HepG2 (cell line): ENCODE measurements around the gene CDHR5. TPM values are rescaled to one million over a fixed set of nuclear protein-coding genes. Genes with fewer than 3 reads are reported as not detected.
A peak's percentile ranks its signal among the peaks of the same experiment; 100 is the strongest.

ENCODE experiments used
- BCL6 ChIP-seq: IDR thresholded peaks from 2 replicates; pipeline ENCODE4 v1.6.1; 2016; ENCODE audit warnings: missing genetic modification reagents, missing compliant biosample characterization
- DPF2 ChIP-seq: sonication (generic); formaldehyde crosslinking; IDR thresholded peaks from 2 replicates; pipeline ENCODE4 v1.4.0; 2020; ENCODE audit warnings: mild to moderate bottlenecking, low read depth, missing genetic modification reagents, borderline replicate concordance
- ELF3 ChIP-seq: IDR thresholded peaks from 2 replicates; pipeline ENCODE4 v1.6.1; 2016; ENCODE audit warnings: missing genetic modification reagents, missing compliant biosample characterization
- HNRNPH1 ChIP-seq: fragments of 200-400 bp; formaldehyde crosslinking; optimal IDR thresholded peaks from 2 replicates; pipeline ENCODE3; 2017; ENCODE audit warnings: mild to moderate bottlenecking, low read depth, low read length
- KLF12 ChIP-seq: sonication (generic); formaldehyde crosslinking; IDR thresholded peaks from 2 replicates; pipeline ENCODE4 v1.4.0; 2020; ENCODE audit warnings: missing genetic modification reagents, borderline replicate concordance
- KLF6 ChIP-seq: IDR thresholded peaks from 2 replicates; pipeline ENCODE4 v1.8.0; 2016; ENCODE audit warnings: missing biosample characterization, missing genetic modification reagents
- MAFG ChIP-seq: sonication (generic); formaldehyde crosslinking; IDR thresholded peaks from 2 replicates; pipeline ENCODE4 v1.5.1; 2020; ENCODE audit warnings: mild to moderate bottlenecking, missing genetic modification reagents
- MAX ChIP-seq: IDR thresholded peaks from 2 replicates; pipeline ENCODE4 v1.6.1; 2012; ENCODE audit warnings: inconsistent platforms
- MTA1 ChIP-seq: sonication (generic); formaldehyde crosslinking; IDR thresholded peaks from 2 replicates; pipeline ENCODE4 v1.4.0; 2020; ENCODE audit warnings: missing genetic modification reagents, mild to moderate bottlenecking, borderline replicate concordance
- MXD3 ChIP-seq: IDR thresholded peaks from 2 replicates; pipeline ENCODE4 v1.6.1; 2016; ENCODE audit warnings: mild to moderate bottlenecking, missing biosample characterization, missing genetic modification reagents
- NR2C2 ChIP-seq: sonication (generic); formaldehyde crosslinking; IDR thresholded peaks from 2 replicates; pipeline ENCODE4 v1.4.0; 2020; ENCODE audit warnings: missing genetic modification reagents, mild to moderate bottlenecking, moderate library complexity, borderline replicate concordance
- ZBTB38 ChIP-seq: sonication (generic); formaldehyde crosslinking; IDR thresholded peaks from 2 replicates; pipeline ENCODE4 v1.5.1; 2020; ENCODE audit warnings: mild to moderate bottlenecking, missing genetic modification reagents
- ZFP90 ChIP-seq: sonication (generic); formaldehyde crosslinking; IDR thresholded peaks from 2 replicates; pipeline ENCODE4 v1.8.0; 2022; ENCODE audit warnings: missing genetic modification reagents, mild to moderate bottlenecking, inconsistent platforms, borderline replicate concordance
- ZGPAT ChIP-seq: IDR thresholded peaks from 2 replicates; pipeline ENCODE4 v1.6.1; 2016; ENCODE audit warnings: mild to moderate bottlenecking
- ZNF274 ChIP-seq: sonication (generic); formaldehyde crosslinking; IDR thresholded peaks from 2 replicates; pipeline ENCODE4 v1.5.1; 2020; ENCODE audit warnings: mild to moderate bottlenecking, missing genetic modification reagents
- ZNF30 ChIP-seq: sonication (generic); formaldehyde crosslinking; IDR thresholded peaks from 2 replicates; pipeline ENCODE4 v1.5.0; 2020; ENCODE audit warnings: mild to moderate bottlenecking, missing genetic modification reagents
- ZNF562 ChIP-seq: sonication (generic); formaldehyde crosslinking; IDR thresholded peaks from 2 replicates; pipeline ENCODE4 v1.8.0; 2022; ENCODE audit warnings: missing genetic modification reagents, borderline replicate concordance
- ZNF574 ChIP-seq: sonication (generic); formaldehyde crosslinking; IDR thresholded peaks from 2 replicates; pipeline ENCODE4 v1.4.0; 2020; ENCODE audit warnings: missing genetic modification reagents
- ZNF784 ChIP-seq: sonication (generic); formaldehyde crosslinking; IDR thresholded peaks from 2 replicates; pipeline ENCODE4 v1.5.1; 2020; ENCODE audit warnings: missing genetic modification reagents, mild to moderate bottlenecking, borderline replicate concordance
- polyA plus RNA-seq, 8 experiments: library from polyadenylated mRNA; depleted of rRNA in 3 of 8; stranded (reverse) in 7 of 8; unstranded in 1 of 8; fragments of >200 nt; fragmentation: Illumina TruSeq in 4 of 8; extraction: Trizol in 4 of 8; gene quantifications; 2 replicates each; pipeline versions ENCODE4 v1.2.1 to v1.2.3, GENCODE V29; 2011 to 2016; ENCODE audit warnings: low read depth in 4 of 8, missing spikeins in 1 of 8, mixed read lengths in 1 of 8; ENCODE audit not compliant: insufficient read depth in 1 of 8
- total RNA-seq, 5 experiments: library from RNA; depleted of rRNA; stranded (reverse); fragments of >200 nt; fragmentation: Illumina TruSeq; extraction: Trizol; gene quantifications; 2 replicates each; pipeline ENCODE4 v1.2.3, GENCODE V29; 2016; ENCODE audit warnings: low read depth in 1 of 5

Gene CDHR5
- total and polyA plus RNA-seq, 2 of the 13 experiments (the other 11 are each of a cell fraction or from before 2014, with no cell fraction given) = 0.46 to 0.71 TPM

GRCh38 chr11:575996-576768, 48.6 kb downstream of the CDHR5 start, which contains the start of gene PHRF1 (continued):
- TF ChIP-seq ZNF574 (CRISPR knock-in tag) (peak; percentile 96), HNRNPH1 (no peak), MAX (peak; percentile 72), ELF3 (peak; percentile 66), ZGPAT (CRISPR knock-in tag) (peak; percentile 46; the same call in 1 of the 2 replicates), KLF12 (CRISPR knock-in tag) (0 out of 2 replicates have a peak, but pooled peaks have one; percentile 35), ZNF784 (CRISPR knock-in tag) (peak; percentile 24; the same call in 1 of the 2 replicates), NR2C2 (CRISPR knock-in tag) (peak; percentile 98), ZFP90 (no peak), ZNF562 (CRISPR knock-in tag) (no peak), MTA1 (CRISPR knock-in tag) (no peak), ZNF30 (CRISPR knock-in tag) (no peak), ZBTB38 (CRISPR knock-in tag) (no peak), DPF2 (CRISPR knock-in tag) (no peak), ZNF274 (CRISPR knock-in tag) (peak; percentile 14; the same call in 1 of the 2 replicates), MXD3 (CRISPR knock-in tag) (peak; percentile 54; the same call in 1 of the 2 replicates), BCL6 (peak; percentile 6; the same call in 1 of the 2 replicates), MAFG (CRISPR knock-in tag) (no peak), KLF6 (CRISPR knock-in tag) (peak; percentile 64; the same call in 1 of the 2 replicates)
